IPS-18c (cell line): ENCODE measurements around the gene RAB19.

Experiments used
- H3K4me3 ChIP-seq: 2 replicates; pipeline ENCODE4 v1.7.0; 2013; ENCODE audit warnings: low read depth, mild to moderate bottlenecking, low read length, moderate library complexity; ENCODE audit not compliant: insufficient read depth
- H3K9me3 ChIP-seq: one replicate; pipeline ENCODE4 v1.6.1; 2013; ENCODE audit warnings: mild to moderate bottlenecking, low read length, moderate library complexity; ENCODE audit not compliant: control insufficient read depth, insufficient read depth

RAB19 gene

GRCh38 chr7:140403878-140404564, at the start of gene RAB19:
TSS of gene RAB19 (plus strand) at chr7:140404058. CDS start at chr7:140407647, 3,589 bp downstream.
- H3K4me3 ChIP-seq: peak within 1 kb of the TSS; percentile 64
- H3K9me3 ChIP-seq: no peaks in the 10 kb centered on the region

GRCh38 chr7:140358024-140358411, 45.8 kb upstream of the RAB19 start:
- Histone ChIP-seq H3K9me3 (peaks cover 4% of the 10 kb centered on the region), H3K4me3 (no peak overlapping the region)

DNA sequence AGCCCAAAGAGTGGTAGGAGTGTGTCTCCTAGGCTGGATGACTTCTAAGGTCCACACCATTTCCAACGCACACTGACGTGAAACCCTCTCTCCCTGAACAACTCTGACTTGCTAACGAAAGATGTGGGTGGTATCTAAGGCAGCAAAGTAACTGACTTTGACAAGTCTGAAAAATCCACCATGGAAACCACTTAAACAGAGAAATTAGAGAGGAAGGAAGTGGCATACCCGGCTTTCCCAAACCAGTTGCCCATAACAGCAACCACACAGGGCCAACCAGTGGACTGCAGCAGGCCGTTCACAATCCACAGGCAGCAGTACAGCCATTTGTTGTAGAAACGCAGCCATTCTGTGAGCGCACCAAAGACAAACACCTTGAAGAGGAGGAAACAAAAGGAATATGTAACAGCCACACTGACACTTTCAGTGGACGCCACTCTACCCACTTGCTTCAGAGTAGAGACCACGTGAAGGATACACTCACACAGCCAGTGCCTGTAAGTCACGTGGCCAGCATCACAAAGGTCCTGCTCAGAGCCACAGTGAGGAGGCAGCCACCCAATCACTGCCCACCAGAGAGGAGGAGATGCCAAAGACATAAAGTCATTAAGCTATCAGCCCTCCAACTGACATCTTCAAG, 45.3 kb upstream of the RAB19 start:
- Histone ChIP-seq H3K4me3 (no peak overlapping the region), H3K9me3 (peaks cover 4% of the 10 kb centered on the region)

DNA sequence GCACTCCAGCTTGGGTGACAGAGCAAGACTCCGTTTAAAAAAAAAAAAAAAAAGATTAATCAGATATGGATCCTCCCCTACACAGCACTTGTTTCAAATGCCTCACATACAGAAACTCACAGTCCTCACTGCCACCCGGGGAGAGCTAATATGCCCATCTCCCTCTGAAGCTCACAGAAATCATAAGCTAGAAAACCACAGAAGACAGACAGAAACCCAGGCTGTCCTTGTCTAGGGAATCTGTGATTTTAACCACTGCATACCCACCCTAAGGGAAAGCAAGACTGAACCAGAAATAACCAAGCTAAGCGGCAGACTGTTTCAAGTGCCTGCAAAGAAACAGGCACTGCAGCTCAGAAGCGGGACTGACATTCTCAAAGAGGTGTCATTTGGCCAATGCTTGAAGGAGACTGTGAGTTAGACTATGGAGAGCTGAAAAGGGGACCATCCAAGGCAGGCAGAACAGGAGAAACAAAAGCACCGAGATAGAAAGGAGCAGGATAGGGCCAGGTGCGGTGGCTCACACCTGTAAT, 43.1 kb upstream of the RAB19 start:
- Histone ChIP-seq H3K9me3 (peaks cover 4% of the 10 kb centered on the region), H3K4me3 (no peak overlapping the region; the same call in 1 of the 2 replicates)

- H3K4me3 ChIP-seq: no peak overlapping the region
- H3K9me3 ChIP-seq: peaks cover 4% of the 10 kb centered on the region
Measured at GRCh38 chr7:140364819-140365218, 39.0 kb upstream of the RAB19 start.

GRCh38 chr7:140367528-140367927, 36.3 kb upstream of the RAB19 start:
- H3K4me3 ChIP-seq: no peak overlapping the region
- peaks cover under 1% of the 10 kb centered on the region for H3K9me3 ChIP-seq

GRCh38 chr7:140369294-140369693, 34.6 kb upstream of the RAB19 start:
- H3K9me3 ChIP-seq: peaks cover 2% of the 10 kb centered on the region
- H3K4me3 ChIP-seq: no peak overlapping the region

DNA sequence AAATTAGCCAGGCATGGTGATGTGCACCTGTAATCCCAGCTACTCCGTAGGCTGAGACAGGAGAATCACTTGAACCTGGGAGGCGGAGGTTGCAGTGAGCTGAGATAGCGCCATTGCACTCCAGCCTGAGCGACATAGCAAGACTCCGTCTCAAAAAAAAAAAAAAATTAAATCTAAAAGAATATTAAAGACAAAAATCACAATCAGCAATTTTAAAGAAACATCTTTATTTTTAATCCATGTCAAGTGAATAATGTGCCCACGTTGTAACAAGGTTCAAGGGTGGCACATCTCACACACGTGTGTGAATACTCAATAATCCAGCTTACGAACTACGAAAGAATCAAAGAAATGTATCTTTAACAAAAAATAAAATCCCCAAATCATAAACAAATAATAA, 28.5 kb upstream of the RAB19 start:
- no peak overlapping the region for H3K4me3 ChIP-seq
- peaks cover 2% of the 10 kb centered on the region for H3K9me3 ChIP-seq

- H3K4me3 ChIP-seq: no peak overlapping the region
Measured at GRCh38 chr7:140375892-140376730, 27.7 kb upstream of the RAB19 start.

DNA sequence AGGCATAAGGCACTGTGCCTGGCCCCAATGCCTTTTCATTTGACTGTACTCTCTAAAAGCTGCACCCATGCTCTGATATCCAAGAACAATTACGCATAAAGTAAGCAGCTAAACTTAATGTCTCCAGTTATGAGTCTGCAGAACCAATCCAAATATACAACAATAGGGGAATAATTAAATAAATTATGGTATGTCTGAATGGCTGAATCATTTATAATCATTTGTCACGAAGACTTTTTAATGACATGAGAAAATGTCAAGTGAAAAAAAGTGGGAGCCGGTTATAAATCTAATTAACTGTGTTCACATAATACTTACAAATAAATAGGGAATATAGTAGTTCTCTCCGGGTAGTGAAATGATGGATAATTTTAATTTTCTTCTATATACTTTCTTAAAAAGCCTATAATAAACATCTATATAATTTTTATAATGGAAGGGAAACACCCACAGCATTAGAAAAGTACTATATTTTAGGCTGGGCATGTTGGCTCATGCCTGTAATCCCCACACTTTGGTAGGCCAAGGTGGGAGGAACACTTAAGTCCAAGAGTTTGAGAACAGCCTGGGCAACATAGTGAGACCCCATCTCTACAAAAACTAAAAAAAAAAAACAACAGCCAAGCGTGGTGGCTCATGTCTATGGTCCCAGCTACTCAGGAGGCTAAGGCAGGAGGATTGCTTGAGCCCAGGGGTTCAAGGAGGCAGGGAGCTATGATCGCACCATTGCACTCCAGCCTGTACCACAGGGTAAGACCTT, 19.7 kb upstream of the RAB19 start:
- Histone ChIP-seq H3K9me3 (peaks cover 2% of the 10 kb centered on the region), H3K4me3 (no peak overlapping the region)

More at GRCh38 chr7:140375892-140376730, 27.7 kb upstream of the RAB19 start:
- peaks cover 2% of the 10 kb centered on the region for H3K9me3 ChIP-seq

- peaks cover 2% of the 10 kb centered on the region for H3K9me3 ChIP-seq
Measured at GRCh38 chr7:140384894-140385545, 18.8 kb upstream of the RAB19 start.

GRCh38 chr7:140389445-140389844, 14.4 kb upstream of the RAB19 start:
- Histone ChIP-seq H3K4me3 (no peak overlapping the region), H3K9me3 (no peaks in the 10 kb centered on the region)

More at GRCh38 chr7:140384894-140385545, 18.8 kb upstream of the RAB19 start:
- H3K4me3 ChIP-seq: no peak overlapping the region

DNA sequence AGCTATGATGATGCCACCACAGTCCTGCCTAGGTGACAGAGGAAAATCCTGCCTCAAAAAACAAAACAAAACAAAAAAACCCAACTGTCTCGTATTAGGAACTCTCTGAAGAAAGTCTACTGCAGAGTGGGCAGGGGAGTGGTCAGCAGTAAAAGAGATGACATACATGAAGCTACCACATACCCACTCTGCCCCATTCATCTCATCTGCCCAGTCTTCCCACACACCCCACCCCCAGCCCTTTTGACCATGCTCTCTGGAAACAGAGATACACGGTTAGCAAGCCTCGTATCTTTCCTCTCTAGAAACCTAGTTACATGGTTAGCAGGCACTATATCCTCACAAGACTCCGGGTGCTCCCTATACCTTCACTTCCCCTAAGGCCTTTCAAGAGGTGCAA, 13.8 kb upstream of the RAB19 start:
- H3K4me3 ChIP-seq: no peak overlapping the region
- H3K9me3 ChIP-seq: no peaks in the 10 kb centered on the region

DNA sequence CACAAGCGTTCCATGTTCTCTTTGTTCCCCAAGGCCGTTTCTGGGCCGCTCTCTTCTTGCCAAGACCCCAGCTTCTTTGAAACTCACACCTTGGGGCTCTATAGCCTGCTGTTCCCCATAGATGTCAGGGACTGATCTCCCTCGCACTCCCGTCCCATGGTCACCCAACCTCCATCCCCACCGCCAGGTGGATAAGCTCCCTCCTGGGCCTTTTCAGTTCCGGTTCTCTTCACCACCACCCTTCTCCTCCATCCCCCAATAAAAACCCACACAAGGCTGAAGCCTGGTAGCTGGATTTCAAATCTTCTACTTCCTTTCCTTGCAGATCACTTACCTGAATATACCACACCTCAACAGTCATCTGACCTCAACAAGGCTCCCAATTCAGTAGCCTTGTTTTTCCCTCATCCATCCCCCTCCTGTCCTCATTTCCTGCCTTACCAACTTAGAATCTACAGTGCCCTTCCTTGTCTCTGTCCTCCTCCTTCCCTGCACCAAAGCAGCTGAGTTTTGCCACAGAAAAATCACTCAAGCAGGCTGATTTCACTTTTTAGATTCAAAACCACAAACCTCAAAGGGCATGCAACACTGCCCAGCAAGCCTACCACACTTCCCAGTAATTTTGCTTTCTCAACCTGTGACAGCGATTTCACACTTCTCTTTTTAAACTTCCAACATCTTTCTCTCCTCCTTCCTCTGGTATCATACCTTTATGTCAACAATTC, 13.2 kb upstream of the RAB19 start:
- Histone ChIP-seq H3K9me3 (no peaks in the 10 kb centered on the region), H3K4me3 (no peak overlapping the region)

DNA sequence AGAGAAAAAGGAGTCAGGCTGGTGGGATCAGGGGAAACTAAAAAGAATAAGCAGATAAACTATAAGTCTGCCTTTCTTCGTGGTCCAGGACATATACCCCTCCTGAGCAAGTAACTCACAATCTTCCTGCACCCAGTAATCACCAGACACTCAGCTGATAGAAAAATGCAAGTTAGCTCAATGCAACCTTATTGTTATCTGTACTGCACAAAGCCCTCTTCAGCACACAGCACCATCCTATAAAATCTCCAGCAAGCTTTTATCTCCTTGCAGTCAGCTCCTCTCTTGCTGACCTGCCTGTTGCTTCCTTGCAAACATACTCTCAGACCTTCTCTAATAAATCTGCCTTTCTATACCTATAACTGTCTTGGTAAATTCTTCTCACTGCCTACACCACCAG, 12.2 kb upstream of the RAB19 start:
- no peaks in the 10 kb centered on the region for H3K9me3 ChIP-seq
- no peak overlapping the region for H3K4me3 ChIP-seq

DNA sequence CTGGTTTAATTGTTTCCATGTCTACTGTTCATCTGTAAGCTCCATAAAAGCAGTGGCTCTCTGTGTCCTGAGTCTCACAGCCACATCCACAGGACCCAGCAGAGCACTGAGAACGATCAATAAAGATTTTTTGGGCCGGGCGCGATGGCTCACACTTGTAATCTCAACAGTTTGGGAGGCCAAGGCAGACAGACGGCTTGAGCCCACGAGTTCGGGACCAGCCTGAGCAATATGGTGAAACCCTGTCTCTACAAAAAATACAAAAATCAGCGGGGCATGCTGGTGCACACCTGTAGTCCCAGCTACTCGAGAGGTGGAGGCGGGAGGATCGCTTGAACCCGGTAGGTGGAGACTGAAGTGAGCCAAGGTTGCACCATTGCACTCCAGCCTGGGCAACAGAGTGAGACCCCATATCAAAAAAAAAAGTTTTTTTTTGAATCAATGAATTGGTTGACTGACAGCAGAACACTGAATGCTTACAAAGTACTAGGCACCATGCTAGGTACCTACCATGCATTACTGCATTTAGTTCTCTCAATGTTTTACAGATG, 10.0 kb upstream of the RAB19 start:
- H3K9me3 ChIP-seq: no peaks in the 10 kb centered on the region
- no peak overlapping the region for H3K4me3 ChIP-seq
